Measurements from ENCODE around the gene FOXN3.

DNA sequence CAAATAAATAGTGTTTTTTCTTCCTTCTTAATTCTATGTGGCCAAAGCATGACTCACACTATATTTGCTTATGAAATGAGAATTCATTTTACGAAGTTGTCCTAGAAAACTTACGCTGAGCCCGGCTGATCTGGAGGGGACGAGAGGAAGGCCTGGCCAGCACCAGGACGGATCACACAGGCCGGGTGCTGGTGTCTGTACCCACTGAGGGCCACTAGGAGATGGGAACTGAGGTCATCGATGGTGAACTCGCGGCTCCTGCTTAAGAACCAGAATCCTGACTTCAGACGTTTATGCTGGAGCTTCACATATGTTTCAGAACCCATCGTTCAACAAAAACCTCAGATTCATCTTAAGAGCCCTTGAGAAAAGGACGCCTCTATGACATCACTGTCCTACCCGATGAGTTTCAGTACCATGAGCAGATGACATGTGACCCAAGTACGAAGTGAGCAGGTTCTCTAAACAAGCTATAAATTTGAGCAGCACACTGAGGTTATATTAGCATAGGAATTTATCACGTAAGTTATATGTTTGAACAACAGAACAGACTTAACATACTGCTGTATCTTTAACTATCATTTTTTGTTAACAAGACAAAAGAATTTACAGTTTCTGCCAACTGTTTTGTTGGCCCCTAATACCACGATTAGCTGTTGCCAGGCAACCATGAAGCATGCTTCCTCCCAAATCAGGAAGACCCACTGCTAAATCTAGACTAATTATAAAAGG, 111.9 kb downstream of the FOXN3 start:
- TF ChIP-seq, protein P1, sequence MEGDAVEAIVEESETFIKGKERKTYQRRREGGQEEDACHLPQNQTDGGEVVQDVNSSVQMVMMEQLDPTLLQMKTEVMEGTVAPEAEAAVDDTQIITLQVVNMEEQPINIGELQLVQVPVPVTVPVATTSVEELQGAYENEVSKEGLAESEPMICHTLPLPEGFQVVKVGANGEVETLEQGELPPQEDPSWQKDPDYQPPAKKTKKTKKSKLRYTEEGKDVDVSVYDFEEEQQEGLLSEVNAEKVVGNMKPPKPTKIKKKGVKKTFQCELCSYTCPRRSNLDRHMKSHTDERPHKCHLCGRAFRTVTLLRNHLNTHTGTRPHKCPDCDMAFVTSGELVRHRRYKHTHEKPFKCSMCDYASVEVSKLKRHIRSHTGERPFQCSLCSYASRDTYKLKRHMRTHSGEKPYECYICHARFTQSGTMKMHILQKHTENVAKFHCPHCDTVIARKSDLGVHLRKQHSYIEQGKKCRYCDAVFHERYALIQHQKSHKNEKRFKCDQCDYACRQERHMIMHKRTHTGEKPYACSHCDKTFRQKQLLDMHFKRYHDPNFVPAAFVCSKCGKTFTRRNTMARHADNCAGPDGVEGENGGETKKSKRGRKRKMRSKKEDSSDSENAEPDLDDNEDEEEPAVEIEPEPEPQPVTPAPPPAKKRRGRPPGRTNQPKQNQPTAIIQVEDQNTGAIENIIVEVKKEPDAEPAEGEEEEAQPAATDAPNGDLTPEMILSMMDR (IDR thresholded peaks at IDR 0.05; ENCODE audit: low read depth, low read length) = no peak
- TF ChIP-seq POLR2A (IDR thresholded peaks at IDR 0.05; ENCODE audit: extremely low read depth, insufficient read length) (no peak), MAX (IDR thresholded peaks at IDR 0.05; ENCODE audit: low read depth, low read length) (no peak)
